DOHH2 (cell line): ENCODE measurements around the gene CDT1.
"Not testable (repeated sequence)": the region's sequence is repeated elsewhere in the genome, so short reads cannot be mapped to it uniquely, and the experiment has no call there.

Experiments used
- H3F3A ChIP-seq: fragments of 200-600 bp; sonication (generic), shearing (Covaris generic); 2 replicates; pipeline ENCODE4 v1.6.0; 2016; ENCODE audit warnings: antibody characterized with exemption, mild to moderate bottlenecking; ENCODE audit not compliant: control insufficient read depth, insufficient read depth
- H3K27ac ChIP-seq: fragments of 200-600 bp; sonication (generic); 2 replicates; pipeline ENCODE4 v1.5.1; 2014; ENCODE audit warnings: low read depth, mild to moderate bottlenecking, low read length, moderate library complexity
- H3K27me3 ChIP-seq: fragments of 200-600 bp; sonication (generic); 2 replicates; pipeline ENCODE4 v1.6.1; 2014; ENCODE audit warnings: mild to moderate bottlenecking, low read length, mixed read lengths; ENCODE audit not compliant: control insufficient read depth
- H3K36me3 ChIP-seq: fragments of 200-600 bp; sonication (generic); 2 replicates; pipeline ENCODE4 v1.6.1; 2014; ENCODE audit warnings: mild to moderate bottlenecking, low read length, moderate library complexity, mixed read lengths; ENCODE audit not compliant: control insufficient read depth
- H3K4me1 ChIP-seq: fragments of 200-600 bp; sonication (generic); 2 replicates; pipeline ENCODE4 v1.6.1; 2014; ENCODE audit warnings: mild to moderate bottlenecking, low read length, mixed read lengths; ENCODE audit not compliant: control insufficient read depth
- H3K4me2 ChIP-seq: fragments of 200-600 bp; sonication (generic); 2 replicates; pipeline ENCODE4 v1.6.0; 2014; ENCODE audit warnings: mild to moderate bottlenecking, low read length, moderate library complexity
- H3K4me3 ChIP-seq: fragments of 200-600 bp; sonication (generic); 2 replicates; pipeline ENCODE4 v1.5.1; 2014; ENCODE audit warnings: mild to moderate bottlenecking, low read length, mixed read lengths
- H3K79me2 ChIP-seq: fragments of 200-600 bp; sonication (generic); 2 replicates; pipeline ENCODE4 v1.6.1; 2014; ENCODE audit warnings: mild to moderate bottlenecking, low read length, mixed read lengths; ENCODE audit not compliant: control insufficient read depth
- H3K9me2 ChIP-seq: fragments of 200-600 bp; sonication (generic); replicated peaks from 2 replicates; pipeline ENCODE4 v1.6.1; 2014; ENCODE audit warnings: mild to moderate bottlenecking, low read length, mixed read lengths; ENCODE audit not compliant: control insufficient read depth
- H3K9me3 ChIP-seq: fragments of 200-600 bp; sonication (generic); 2 replicates; pipeline ENCODE4 v1.6.1; 2014; ENCODE audit warnings: antibody characterized with exemption, low read length, mixed read lengths; ENCODE audit not compliant: control insufficient read depth, insufficient read depth
- H4K20me1 ChIP-seq: fragments of 200-600 bp; sonication (generic); 2 replicates; pipeline ENCODE4 v1.6.0; 2014; ENCODE audit warnings: low read depth, mild to moderate bottlenecking, antibody characterized with exemption, low read length, moderate library complexity; ENCODE audit not compliant: control insufficient read depth, insufficient read depth
- EZH2phosphoT487 ChIP-seq: fragments of 200-600 bp; sonication (generic); IDR thresholded peaks from 2 replicates; pipeline ENCODE4 v1.6.1; 2017; ENCODE audit warnings: borderline replicate concordance, mild to moderate bottlenecking, antibody characterized with exemption, low read length, moderate library complexity, mixed read lengths
- TF ChIP-seq, protein P1 (sequence below): fragments of 200-600 bp; sonication (generic); IDR thresholded peaks from one replicate; pipeline ENCODE4 v1.5.1; 2014; ENCODE audit warnings: antibody characterized with exemption, mild to moderate bottlenecking, low read depth, low read length; ENCODE audit not compliant: poor library complexity, severe bottlenecking

The CDT1 gene

DNA sequence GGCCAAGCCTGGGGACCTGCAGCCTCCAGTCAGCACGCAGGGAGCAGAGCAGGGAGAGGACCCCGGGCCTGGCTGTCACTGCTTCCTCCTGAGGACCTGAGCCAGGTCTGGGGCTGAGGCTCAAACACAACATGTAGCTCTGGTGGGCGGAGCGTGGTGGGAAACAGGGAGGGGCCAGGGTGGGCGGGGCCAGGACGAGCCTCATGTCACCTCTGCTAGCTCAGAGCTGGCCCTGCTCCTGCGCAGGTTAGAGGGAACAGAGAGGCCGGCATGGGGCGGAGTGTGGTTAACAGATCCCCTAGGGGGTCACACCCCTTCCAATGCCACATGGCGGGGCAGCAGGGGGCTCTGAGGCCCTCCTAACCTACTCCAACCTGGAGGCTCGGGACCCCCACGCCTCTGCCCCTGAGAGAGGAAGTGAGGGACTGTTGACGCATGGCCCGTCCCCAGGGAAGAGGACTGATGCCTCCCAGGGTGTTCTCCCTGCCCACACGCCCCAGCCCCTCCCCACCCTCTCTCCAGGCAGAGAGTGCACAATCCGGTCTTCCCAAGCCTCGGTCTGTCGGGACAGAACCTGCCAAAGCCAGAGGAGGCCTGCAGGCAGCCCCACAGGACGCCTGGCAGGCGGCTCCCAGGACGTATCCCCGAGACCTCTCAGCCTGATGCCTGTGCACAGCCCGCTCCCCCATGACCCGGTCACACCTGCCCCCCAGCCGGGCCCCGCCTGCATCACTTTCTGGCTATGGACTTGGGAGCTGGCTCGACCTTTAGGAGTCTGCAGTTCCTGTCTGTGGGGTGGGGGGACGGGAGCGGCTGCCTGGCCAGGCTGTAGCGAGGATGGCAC is 33.8 kb upstream of the CDT1 start:
- peaks cover 30% of the 10 kb centered on the region for H4K20me1 ChIP-seq

DNA sequence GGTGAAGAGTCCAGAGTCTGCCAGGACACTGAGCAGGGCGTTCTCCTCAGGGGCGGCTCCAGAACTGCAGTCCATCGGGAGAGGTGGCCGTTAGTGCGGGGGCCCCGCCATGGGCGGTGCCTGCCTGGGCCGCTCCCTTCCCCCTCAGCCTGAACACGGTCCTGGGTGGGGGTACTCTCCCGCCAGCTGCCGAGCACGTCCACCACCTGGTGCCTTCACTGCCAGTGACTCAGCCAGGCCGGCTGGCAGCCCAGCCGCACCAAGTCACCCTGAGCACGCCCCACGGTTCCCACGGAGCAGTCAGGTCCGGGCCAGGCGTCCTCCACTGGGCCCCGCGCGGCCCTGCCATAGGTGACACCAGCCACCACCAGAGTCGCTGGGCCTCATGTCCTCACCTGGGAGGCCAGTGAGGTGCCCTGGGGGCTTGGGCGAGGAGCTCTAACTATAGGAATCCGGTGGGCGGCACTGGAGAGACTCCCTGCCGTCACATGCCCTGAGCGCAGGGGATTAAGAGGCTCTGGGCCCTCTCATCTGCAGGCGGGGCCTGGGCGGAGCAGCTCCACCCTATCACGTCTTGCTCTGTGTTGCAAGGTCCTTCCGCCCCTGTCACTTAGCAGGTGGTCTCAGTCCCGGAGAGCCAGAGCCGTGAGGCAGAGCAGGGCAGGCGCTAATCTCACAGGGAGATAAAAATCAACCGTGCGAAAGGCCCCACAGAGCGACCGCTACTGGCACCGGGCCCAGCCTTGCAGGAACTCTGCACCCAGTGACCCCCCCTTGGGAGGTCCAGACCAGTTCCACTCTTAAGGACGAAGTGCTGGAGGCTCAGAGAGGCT is 32.9 kb upstream of the CDT1 start:
- peaks cover 30% of the 10 kb centered on the region for H4K20me1 ChIP-seq
- peak overlapping the region; percentile 52 for H3K27ac ChIP-seq
- peaks cover 27% of the 10 kb centered on the region for H3K36me3 ChIP-seq
- TF ChIP-seq, protein P1, sequence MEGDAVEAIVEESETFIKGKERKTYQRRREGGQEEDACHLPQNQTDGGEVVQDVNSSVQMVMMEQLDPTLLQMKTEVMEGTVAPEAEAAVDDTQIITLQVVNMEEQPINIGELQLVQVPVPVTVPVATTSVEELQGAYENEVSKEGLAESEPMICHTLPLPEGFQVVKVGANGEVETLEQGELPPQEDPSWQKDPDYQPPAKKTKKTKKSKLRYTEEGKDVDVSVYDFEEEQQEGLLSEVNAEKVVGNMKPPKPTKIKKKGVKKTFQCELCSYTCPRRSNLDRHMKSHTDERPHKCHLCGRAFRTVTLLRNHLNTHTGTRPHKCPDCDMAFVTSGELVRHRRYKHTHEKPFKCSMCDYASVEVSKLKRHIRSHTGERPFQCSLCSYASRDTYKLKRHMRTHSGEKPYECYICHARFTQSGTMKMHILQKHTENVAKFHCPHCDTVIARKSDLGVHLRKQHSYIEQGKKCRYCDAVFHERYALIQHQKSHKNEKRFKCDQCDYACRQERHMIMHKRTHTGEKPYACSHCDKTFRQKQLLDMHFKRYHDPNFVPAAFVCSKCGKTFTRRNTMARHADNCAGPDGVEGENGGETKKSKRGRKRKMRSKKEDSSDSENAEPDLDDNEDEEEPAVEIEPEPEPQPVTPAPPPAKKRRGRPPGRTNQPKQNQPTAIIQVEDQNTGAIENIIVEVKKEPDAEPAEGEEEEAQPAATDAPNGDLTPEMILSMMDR: no peak
- no peak for TF ChIP-seq EZH2phosphoT487
- peaks cover 99% of the 10 kb centered on the region for H3K79me2 ChIP-seq
- H3K4me3 ChIP-seq: peak overlapping the region; percentile 40
- H3K4me2 ChIP-seq: peak overlapping the region; percentile 60
- no peaks in the 10 kb centered on the region for H3K27me3 ChIP-seq
- peaks cover 46% of the 10 kb centered on the region for H3K4me1 ChIP-seq
- H3K9me3 ChIP-seq: no peaks in the 10 kb centered on the region
- no peaks in the 10 kb centered on the region for H3K9me2 ChIP-seq
- H3F3A ChIP-seq: 0 out of 2 replicates have a peak, but pooled peaks cover 4% of the 10 kb centered on the region

More for the DNA sequence above, 33.8 kb upstream of the CDT1 start:
- no peaks in the 10 kb centered on the region for H3K9me3 ChIP-seq
- H3F3A ChIP-seq: 0 out of 2 replicates have a peak, but pooled peaks cover 4% of the 10 kb centered on the region
- TF ChIP-seq, protein P1: no peak
- TF ChIP-seq EZH2phosphoT487: no peak
- peaks cover 99% of the 10 kb centered on the region for H3K79me2 ChIP-seq
- H3K4me1 ChIP-seq: peaks cover 46% of the 10 kb centered on the region
- H3K4me3 ChIP-seq: no peak overlapping the region
- peaks cover 27% of the 10 kb centered on the region for H3K36me3 ChIP-seq
- H3K4me2 ChIP-seq: peak overlapping the region; percentile 60
- no peaks in the 10 kb centered on the region for H3K27me3 ChIP-seq
- H3K27ac ChIP-seq: no peak overlapping the region
- no peaks in the 10 kb centered on the region for H3K9me2 ChIP-seq

DNA sequence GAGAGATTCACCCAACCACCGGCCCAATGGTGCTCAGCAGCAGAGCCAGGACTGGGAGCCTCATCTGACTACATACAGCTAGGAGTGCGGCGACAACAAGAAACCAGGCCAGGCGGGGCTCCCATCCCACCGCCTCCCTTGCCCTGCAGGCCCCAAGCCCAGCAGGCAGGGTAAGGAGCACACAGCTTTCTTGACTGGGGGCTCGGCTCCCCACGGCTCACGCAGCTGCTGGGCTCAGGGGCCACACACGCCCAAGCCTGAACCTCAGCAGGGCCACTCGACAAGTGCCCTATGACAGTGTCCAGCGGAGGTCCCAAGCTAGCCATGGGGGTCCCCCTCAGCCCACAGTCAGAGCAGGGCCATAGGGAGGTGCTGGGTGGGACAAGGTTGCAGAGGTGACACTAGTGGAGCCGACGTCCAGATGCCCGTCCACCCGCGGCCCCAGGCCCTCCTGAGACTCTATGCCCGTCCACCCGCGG is 32.3 kb upstream of the CDT1 start:
- peaks cover 22% of the 10 kb centered on the region for H3K36me3 ChIP-seq
- no peaks in the 10 kb centered on the region for H3K27me3 ChIP-seq
- H4K20me1 ChIP-seq: peaks cover 30% of the 10 kb centered on the region
- peak overlapping the region; percentile 60 for H3K4me2 ChIP-seq
- H3K79me2 ChIP-seq: peaks cover 99% of the 10 kb centered on the region
- peak overlapping the region; percentile 40 for H3K4me3 ChIP-seq
- H3K9me3 ChIP-seq: no peaks in the 10 kb centered on the region
- no peak for TF ChIP-seq EZH2phosphoT487
- TF ChIP-seq, protein P1: no peak
- no peaks in the 10 kb centered on the region for H3K9me2 ChIP-seq
- 0 out of 2 replicates have a peak, but pooled peaks cover 4% of the 10 kb centered on the region for H3F3A ChIP-seq
- H3K27ac ChIP-seq: peak overlapping the region; percentile 52
- peaks cover 46% of the 10 kb centered on the region for H3K4me1 ChIP-seq

DNA sequence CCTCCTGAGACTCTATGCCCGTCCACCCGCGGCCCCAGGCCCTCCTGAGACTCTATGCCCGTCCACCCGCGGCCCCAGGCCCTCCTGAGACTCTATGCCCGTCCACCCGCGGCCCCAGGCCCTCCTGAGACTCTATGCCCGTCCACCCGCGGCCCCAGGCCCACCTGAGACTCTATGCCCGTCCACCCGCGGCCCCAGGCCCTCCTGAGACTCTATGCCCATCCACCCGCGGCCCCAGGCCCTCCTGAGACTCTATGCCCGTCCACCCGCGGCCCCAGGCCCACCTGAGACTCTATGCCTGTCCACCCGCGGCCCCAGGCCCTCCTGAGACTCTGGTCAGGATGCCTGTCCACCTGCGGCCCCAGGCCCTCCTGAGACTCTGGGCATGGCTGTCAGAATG is 31.8 kb upstream of the CDT1 start:
- H3K27me3 ChIP-seq, H3K9me2 ChIP-seq, H3F3A ChIP-seq, H3K27ac ChIP-seq, H3K4me3 ChIP-seq, H3K9me3 ChIP-seq: not testable (repeated sequence)
- peak overlapping the region; percentile 60; the same call in 1 of the 2 replicates for H3K4me2 ChIP-seq
- peaks cover 30% of the 10 kb centered on the region for H4K20me1 ChIP-seq
- peaks cover 99% of the 10 kb centered on the region for H3K79me2 ChIP-seq
- H3K4me1 ChIP-seq: peaks cover 46% of the 10 kb centered on the region
- H3K36me3 ChIP-seq: peaks cover 17% of the 10 kb centered on the region
